HG03521 (cell line): ENCODE results near the gene PRCD.
"Not testable (repeated sequence)": the region's sequence is repeated elsewhere in the genome, so short reads cannot be mapped to it uniquely, and the experiment has no call there.

ENCODE experiments used
- ATAC-seq: cut with Tn5 transposase; IDR thresholded peaks from one replicate; pipeline ENCODE4 v1.9.1; 2021; ENCODE audit warnings: mild to moderate bottlenecking, moderate library complexity; ENCODE audit not compliant: unreplicated experiment

Gene PRCD

GRCh38 chr17:76551685-76552084, 11.8 kb downstream of the PRCD start:
- ATAC-seq, result no peak

GRCh38 chr17:76553178-76553908, 13.5 kb downstream of the PRCD start:
- no peak for ATAC-seq

- ATAC-seq, result no peak
Measured at GRCh38 chr17:76554131-76554530, 14.3 kb downstream of the PRCD start.

DNA sequence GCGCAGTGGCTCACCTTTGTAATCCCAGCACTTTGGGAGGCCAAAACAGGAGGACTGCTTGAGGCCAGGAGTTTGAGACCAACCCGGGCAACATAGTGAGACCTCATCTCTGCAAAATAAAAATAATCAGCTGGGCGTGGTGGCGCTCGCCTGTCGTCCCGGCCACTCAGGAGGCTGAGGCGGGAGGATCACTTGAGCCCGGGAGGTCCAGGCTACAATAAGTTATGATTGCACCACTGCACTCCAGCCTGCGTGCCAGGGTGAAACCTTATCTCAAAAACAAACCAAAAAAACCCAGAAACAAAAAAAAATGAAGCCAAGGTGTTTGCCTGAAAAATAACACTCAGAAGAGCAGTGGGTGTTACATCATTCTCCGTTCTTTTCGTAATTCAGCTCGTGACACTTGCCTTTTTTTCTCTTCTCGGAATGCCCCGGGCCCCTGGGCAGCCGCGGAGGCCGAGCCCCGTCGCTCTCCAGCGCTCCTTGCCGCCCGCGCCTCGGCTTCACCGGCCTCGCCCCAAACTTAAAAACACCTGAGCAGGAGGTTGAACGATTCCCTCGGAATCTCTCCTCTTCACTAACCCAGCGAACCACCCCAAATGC, 17.0 kb downstream of the PRCD start:
- peak; percentile 24 for ATAC-seq

GRCh38 chr17:76557368-76558197, 17.7 kb downstream of the PRCD start:
- peak; percentile 76 for ATAC-seq

DNA sequence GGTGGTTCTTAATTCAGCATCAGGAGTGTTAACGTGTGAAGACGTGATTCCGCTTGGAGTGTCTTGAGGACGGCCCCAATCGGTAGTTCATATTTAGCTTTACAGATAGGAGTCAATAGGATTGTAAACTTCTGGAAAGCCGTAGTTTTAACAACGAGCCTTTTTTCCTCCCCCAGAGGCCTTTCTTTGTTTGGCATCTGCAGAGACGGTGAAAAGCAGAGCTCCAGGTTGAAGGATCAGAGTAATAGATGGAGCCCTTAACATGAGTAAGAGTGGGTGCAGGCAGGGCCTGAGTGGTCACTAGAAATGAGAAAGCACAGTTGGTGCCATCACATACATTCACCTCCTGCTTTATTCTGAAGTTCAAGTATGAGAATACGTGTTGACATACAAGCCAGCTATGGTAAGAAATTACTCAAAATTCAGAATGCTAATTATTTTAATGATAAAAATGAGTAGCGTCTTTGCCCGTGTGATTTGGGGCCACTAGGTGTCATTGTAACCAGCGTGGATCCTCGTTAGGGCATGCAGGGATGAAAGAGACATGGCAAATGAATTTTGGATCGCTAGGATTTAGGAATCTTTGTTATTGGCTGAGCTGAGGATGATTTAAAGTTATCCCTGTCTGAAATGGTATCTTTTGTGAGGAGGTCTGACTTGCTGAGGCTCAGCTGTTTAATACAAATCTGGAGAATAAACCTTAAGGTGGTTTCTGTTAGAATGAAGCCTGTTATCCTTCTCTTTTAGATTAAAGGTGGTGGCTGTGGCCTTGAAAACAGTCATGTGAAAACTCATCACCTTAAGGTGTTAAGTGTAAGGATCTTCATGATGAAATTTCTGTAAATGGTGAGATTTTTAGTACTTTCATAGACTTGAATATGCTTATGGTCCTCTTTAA, 18.6 kb downstream of the PRCD start:
- ATAC-seq, result no peak

GRCh38 chr17:76559460-76559859, 19.6 kb downstream of the PRCD start:
- ATAC-seq, result not testable (repeated sequence)

GRCh38 chr17:76560036-76560876, 20.4 kb downstream of the PRCD start:
- ATAC-seq, result no peak

DNA sequence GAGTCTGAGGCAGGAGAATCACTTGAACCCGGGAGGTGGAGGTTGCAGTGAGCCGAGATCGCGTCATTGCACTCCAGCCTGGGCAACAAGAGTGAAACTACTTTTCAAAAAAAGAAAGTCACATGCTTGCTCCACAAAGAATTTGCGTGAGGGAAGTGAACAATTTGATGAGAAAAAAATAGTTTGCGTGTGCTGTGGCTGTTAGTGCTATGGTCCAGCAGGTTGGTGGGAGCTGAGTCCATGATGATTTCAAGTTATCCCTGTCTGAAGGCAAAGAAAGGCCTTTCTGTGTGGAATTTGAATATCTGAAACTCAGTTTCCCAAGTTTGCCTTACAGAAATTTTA, 21.0 kb downstream of the PRCD start:
- ATAC-seq, result no peak

GRCh38 chr17:76561332-76561731, 21.5 kb downstream of the PRCD start:
- ATAC-seq, result no peak

DNA sequence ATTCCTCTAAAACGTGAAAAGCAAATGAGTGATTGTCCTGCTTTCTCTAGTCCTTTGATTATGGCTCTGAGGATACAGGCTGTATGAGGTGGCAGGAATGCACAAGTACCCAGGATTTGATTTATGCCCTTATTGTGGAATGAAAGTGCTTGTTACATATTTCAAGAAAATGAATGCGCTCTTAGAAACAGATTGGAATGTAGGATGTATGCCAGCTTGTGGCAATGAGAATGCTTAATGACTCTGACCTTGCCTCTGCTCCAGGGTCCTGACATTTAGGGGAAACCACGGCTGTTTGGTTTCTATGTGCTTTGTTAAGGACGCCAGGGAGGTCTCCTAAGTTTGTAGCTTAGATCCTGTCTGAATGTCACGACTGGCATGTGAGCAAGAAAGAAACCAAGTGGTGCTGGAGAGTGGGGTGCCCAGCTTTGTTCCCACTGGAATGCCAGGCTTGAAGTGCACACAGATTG, 22.0 kb downstream of the PRCD start:
- no peak for ATAC-seq

DNA sequence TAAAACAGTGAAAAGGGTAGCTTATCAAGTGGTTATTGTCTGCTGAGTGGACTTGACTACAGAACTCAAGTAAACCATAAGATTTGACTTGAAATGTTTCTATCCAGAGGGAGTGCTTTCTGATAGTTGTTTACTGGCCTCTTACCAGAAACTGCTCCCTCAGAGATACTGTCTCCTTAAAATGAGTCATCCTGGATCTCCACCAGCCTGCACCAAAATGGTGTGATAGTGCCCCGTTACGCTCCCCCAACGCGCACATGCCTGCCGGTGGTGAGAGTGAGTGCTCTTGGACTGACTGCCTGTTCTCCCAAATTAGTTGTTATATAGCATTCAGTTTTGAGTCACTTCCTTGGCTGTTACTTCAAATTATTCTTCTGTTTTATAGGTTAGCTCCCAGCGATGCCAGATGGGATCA, 22.9 kb downstream of the PRCD start:
- no peak for ATAC-seq

- ATAC-seq, result not testable (repeated sequence)
Measured at GRCh38 chr17:76563359-76563758, 23.5 kb downstream of the PRCD start.

- not testable (repeated sequence) for ATAC-seq
Measured at GRCh38 chr17:76564991-76565727, 25.3 kb downstream of the PRCD start.

DNA sequence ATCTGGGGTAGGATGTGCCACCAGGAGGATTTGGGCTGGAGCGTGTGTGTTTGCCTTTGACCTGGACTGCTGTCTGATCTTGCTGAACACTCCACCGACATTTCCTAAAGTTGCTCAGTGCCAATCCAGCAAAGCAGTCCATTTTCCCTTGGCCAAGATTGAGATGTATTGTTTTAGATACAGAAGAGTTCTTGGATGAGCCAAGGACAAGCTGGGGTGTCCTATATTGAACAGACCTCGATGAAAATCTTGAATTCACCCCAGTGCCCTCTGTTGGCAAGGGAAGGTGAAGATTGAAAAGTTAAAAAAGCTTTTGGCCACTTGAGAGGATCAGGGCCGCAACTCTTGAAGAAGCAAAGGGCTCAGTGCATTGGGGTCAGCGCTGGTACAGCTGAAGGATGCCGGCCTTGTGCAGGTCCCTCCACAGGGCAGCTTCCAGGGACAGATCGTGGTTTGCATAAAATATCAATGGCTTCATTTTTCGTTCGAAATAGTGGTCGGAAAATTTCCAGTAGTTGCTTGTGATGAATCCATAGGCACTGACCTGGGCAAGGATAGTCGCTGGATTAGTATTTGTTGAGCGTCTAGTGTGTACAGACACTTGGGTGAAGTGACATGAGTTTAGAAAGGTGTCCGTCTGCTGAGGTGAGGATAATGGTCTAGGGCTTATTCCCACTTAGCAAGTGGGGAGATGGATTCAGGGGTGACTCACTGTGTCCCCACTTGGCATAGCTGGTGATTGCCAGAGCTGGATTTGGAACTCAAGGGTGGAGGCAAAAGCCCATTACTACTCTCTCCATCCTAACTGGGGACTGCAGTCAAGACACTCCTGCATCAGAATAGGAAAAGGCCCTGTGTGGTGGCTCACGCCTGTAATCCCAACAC, 26.1 kb downstream of the PRCD start:
- no peak for ATAC-seq

DNA sequence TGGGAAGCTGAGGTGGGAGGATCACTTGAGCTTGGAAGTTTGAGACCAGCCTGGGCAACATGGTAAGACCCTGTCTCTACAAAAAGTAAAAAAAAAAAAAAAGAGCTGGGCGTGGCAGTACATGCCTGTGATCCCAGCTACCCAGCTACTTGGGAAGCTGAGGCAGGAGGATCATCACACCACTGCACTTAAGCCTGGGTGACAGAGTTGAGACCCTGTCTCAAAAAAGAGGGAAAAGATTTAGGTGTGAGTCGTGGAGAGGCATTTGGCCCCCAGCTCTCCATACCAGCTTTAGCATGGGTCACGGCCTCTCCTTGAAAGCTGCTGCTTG, 26.7 kb downstream of the PRCD start:
- no peak for ATAC-seq

GRCh38 chr17:76566988-76567431, 27.2 kb downstream of the PRCD start:
- ATAC-seq, result no peak
